Mucosa of rectum (tissue), 2 donors: ENCODE data around the gene FGR.
"Not testable (repeated sequence)": the region's sequence is repeated elsewhere in the genome, so short reads cannot be mapped to it uniquely, and the experiment has no call there.

ENCODE experiments used
- H3K27ac ChIP-seq, 2 donors: one replicate each; pipeline ENCODE4 v1.7.0; 2013; ENCODE audit warnings: inconsistent platforms in 2 of 2, low read depth in 2 of 2, low read length in 2 of 2
- H3K27me3 ChIP-seq, 2 donors: one replicate each; pipeline ENCODE4 v1.7.0; 2013; ENCODE audit warnings: low read length in 2 of 2; ENCODE audit not compliant: control insufficient read depth in 2 of 2, insufficient read depth in 2 of 2
- H3K36me3 ChIP-seq, 2 donors: one replicate each; pipeline ENCODE4 v1.7.0; 2013; ENCODE audit warnings: low read length in 2 of 2; ENCODE audit not compliant: control insufficient read depth in 2 of 2, insufficient read depth in 2 of 2
- H3K4me1 ChIP-seq, 2 donors: one replicate each; pipeline ENCODE4 v1.7.0; 2013; ENCODE audit warnings: low read length in 2 of 2, mild to moderate bottlenecking in 1 of 2; ENCODE audit not compliant: control insufficient read depth in 2 of 2, insufficient read depth in 2 of 2
- H3K4me3 ChIP-seq, 2 donors: one replicate each; pipeline ENCODE4 v1.7.0; 2013; ENCODE audit warnings: low read length in 2 of 2
- H3K9ac ChIP-seq, 2 donors: one replicate each; pipeline ENCODE4 v1.7.0; 2013; ENCODE audit warnings: low read length in 2 of 2, low read depth in 1 of 2, mild to moderate bottlenecking in 1 of 2
- H3K9me3 ChIP-seq, 2 donors: one replicate each; pipeline ENCODE4 v1.7.0; 2013; ENCODE audit warnings: low read length in 2 of 2; ENCODE audit not compliant: control insufficient read depth in 2 of 2
- donor health status: healthy.
- donor health status: Normal muscosa, but diverticular disease.

The FGR gene

GRCh38 chr1:27648602-27649305, 13.8 kb upstream of the FGR start:
- H3K27ac ChIP-seq: no peak overlapping the region
- no peak overlapping the region for H3K9ac ChIP-seq
- peaks cover 0 to 3% of the 10 kb centered on the region in 2 donors for H3K4me1 ChIP-seq
- no peak overlapping the region for H3K4me3 ChIP-seq
- H3K36me3 ChIP-seq: no peaks in the 10 kb centered on the region
- H3K27me3 ChIP-seq: no peaks in the 10 kb centered on the region
- no peaks in the 10 kb centered on the region for H3K9me3 ChIP-seq

GRCh38 chr1:27647328-27647727, 12.3 kb upstream of the FGR start:
- no peaks in the 10 kb centered on the region for H3K9me3 ChIP-seq
- H3K27me3 ChIP-seq: no peaks in the 10 kb centered on the region
- no peak overlapping the region for H3K27ac ChIP-seq
- H3K4me1 ChIP-seq: peaks cover 0 to 3% of the 10 kb centered on the region in 2 donors
- no peaks in the 10 kb centered on the region for H3K36me3 ChIP-seq
- H3K9ac ChIP-seq: no peak overlapping the region
- no peak overlapping the region for H3K4me3 ChIP-seq

- H3K27me3 ChIP-seq: no peaks in the 10 kb centered on the region
- peaks cover 0 to 3% of the 10 kb centered on the region in 2 donors for H3K4me1 ChIP-seq
- H3K27ac ChIP-seq: no peak overlapping the region
- no peak overlapping the region for H3K4me3 ChIP-seq
- no peaks in the 10 kb centered on the region for H3K9me3 ChIP-seq
- H3K36me3 ChIP-seq: no peaks in the 10 kb centered on the region
- no peak overlapping the region for H3K9ac ChIP-seq
These were observed 11.7 kb upstream of the FGR start for GRCh38 chr1:27646676-27647075.

GRCh38 chr1:27645071-27645415, 10.1 kb upstream of the FGR start:
- no peak overlapping the region for H3K27ac ChIP-seq
- H3K27me3 ChIP-seq: no peaks in the 10 kb centered on the region
- H3K9ac ChIP-seq: no peak overlapping the region
- H3K4me1 ChIP-seq: no peaks in the 10 kb centered on the region
- no peaks in the 10 kb centered on the region for H3K36me3 ChIP-seq
- no peaks in the 10 kb centered on the region for H3K9me3 ChIP-seq
- no peak overlapping the region for H3K4me3 ChIP-seq

GRCh38 chr1:27644369-27645070, 9.5 kb upstream of the FGR start:
- Histone ChIP-seq H3K27me3 (no peaks in the 10 kb centered on the region), H3K4me1 (no peaks in the 10 kb centered on the region), H3K4me3 (no peak overlapping the region), H3K27ac (no peak overlapping the region), H3K36me3 (no peaks in the 10 kb centered on the region), H3K9ac (no peak overlapping the region), H3K9me3 (no peaks in the 10 kb centered on the region)

- Histone ChIP-seq H3K4me3 (no peak overlapping the region), H3K36me3 (no peaks in the 10 kb centered on the region), H3K9ac (no peak overlapping the region), H3K27me3 (no peaks in the 10 kb centered on the region), H3K4me1 (no peaks in the 10 kb centered on the region), H3K9me3 (no peaks in the 10 kb centered on the region), H3K27ac (no peak overlapping the region)
These were observed 8.8 kb upstream of the FGR start for GRCh38 chr1:27643600-27644368.

- not testable (repeated sequence) for H3K27ac ChIP-seq, H3K36me3 ChIP-seq, H3K27me3 ChIP-seq, H3K4me3 ChIP-seq, H3K4me1 ChIP-seq, H3K9me3 ChIP-seq, H3K9ac ChIP-seq
These were observed 5.5 kb upstream of the FGR start for GRCh38 chr1:27640514-27640913.

GRCh38 chr1:27638805-27639204, 3.8 kb upstream of the FGR start:
- no peaks in the 10 kb centered on the region for H3K9me3 ChIP-seq
- no peak overlapping the region for H3K4me3 ChIP-seq
- H3K27me3 ChIP-seq: peaks cover under 1 to 16% of the 10 kb centered on the region in 2 donors
- H3K4me1 ChIP-seq: peaks cover 0 to 3% of the 10 kb centered on the region in 2 donors
- H3K36me3 ChIP-seq: no peaks in the 10 kb centered on the region
- no peak overlapping the region for H3K9ac ChIP-seq
- no peak overlapping the region for H3K27ac ChIP-seq

GRCh38 chr1:27638047-27638734, 3.2 kb upstream of the FGR start:
- H3K27ac ChIP-seq: no peak overlapping the region

More at GRCh38 chr1:27638047-27638734, 3.2 kb upstream of the FGR start:
- Histone ChIP-seq H3K4me3 (no peak overlapping the region), H3K4me1 (peaks cover 0 to 9% of the 10 kb centered on the region in 2 donors), H3K27me3 (peaks cover 7 to 20% of the 10 kb centered on the region in 2 donors), H3K36me3 (no peaks in the 10 kb centered on the region), H3K9ac (no peak overlapping the region), H3K9me3 (no peaks in the 10 kb centered on the region)
